H9 (cell line): ENCODE results near the gene NR1H4. TPM values are rescaled to one million over a fixed set of nuclear protein-coding genes. Genes with fewer than 3 reads are reported as not detected.

Source experiments
- DNase-seq: peaks from one replicate; pipeline ENCODE4 v3.0.0-alpha.2; 2017
- H2AFZ ChIP-seq: one replicate; pipeline ENCODE4 v1.6.1; 2013; ENCODE audit warnings: mild to moderate bottlenecking, low read length, control low read depth, moderate library complexity
- H2AK5ac ChIP-seq: 2 replicates; pipeline ENCODE4 v1.6.1; 2013; ENCODE audit warnings: low read length, control low read depth, mixed read lengths; ENCODE audit not compliant: insufficient read length
- H2BK120ac ChIP-seq: one replicate; pipeline ENCODE4 v1.6.1; 2013; ENCODE audit warnings: low read depth, mild to moderate bottlenecking, low read length, control low read depth, inconsistent platforms; ENCODE audit not compliant: poor library complexity, severe bottlenecking
- H2BK12ac ChIP-seq: 2 replicates; pipeline ENCODE4 v1.6.1; 2013; ENCODE audit warnings: low read length, control low read depth, mixed read lengths, low read depth; ENCODE audit not compliant: insufficient read length
- H2BK15ac ChIP-seq: 2 replicates; pipeline ENCODE4 v1.6.1; 2013; ENCODE audit warnings: low read depth, low read length, control low read depth
- H2BK20ac ChIP-seq: one replicate; pipeline ENCODE4 v1.6.1; 2013; ENCODE audit warnings: low read depth, mild to moderate bottlenecking, low read length, control low read depth, inconsistent platforms; ENCODE audit not compliant: poor library complexity, severe bottlenecking
- H2BK5ac ChIP-seq: 2 replicates; pipeline ENCODE4 v1.6.1; 2013; ENCODE audit warnings: low read length, control low read depth, mixed read lengths; ENCODE audit not compliant: insufficient read length
- H3K14ac ChIP-seq: 2 replicates; pipeline ENCODE4 v1.6.1; 2013; ENCODE audit warnings: low read length, control low read depth; ENCODE audit not compliant: insufficient read depth
- H3K18ac ChIP-seq: 2 replicates; pipeline ENCODE4 v1.6.1; 2013; ENCODE audit warnings: low read depth, mild to moderate bottlenecking, mixed read lengths, low read length, control low read depth; ENCODE audit not compliant: insufficient read length
- H3K23ac ChIP-seq: 2 replicates; pipeline ENCODE4 v1.6.1; 2013; ENCODE audit warnings: low read length, control low read depth, mixed read lengths, low read depth; ENCODE audit not compliant: insufficient read length
- H3K23me2 ChIP-seq: 2 replicates; pipeline ENCODE4 v1.6.1; 2013; ENCODE audit warnings: low read depth, mild to moderate bottlenecking, mixed read lengths, low read length, control low read depth; ENCODE audit not compliant: insufficient read length, poor library complexity, severe bottlenecking
- H3K27ac ChIP-seq: 2 replicates; pipeline ENCODE4 v1.5.1; 2013; ENCODE audit warnings: low read length, control low read depth, mixed read lengths, low read depth; ENCODE audit not compliant: insufficient read length
- H3K27me3 ChIP-seq: 2 replicates; pipeline ENCODE4 v1.6.1; 2013; ENCODE audit warnings: low read length, control low read depth, inconsistent platforms; ENCODE audit not compliant: insufficient read depth
- H3K4ac ChIP-seq: 2 replicates; pipeline ENCODE4 v1.6.1; 2013; ENCODE audit warnings: low read depth, mild to moderate bottlenecking, control low read depth, inconsistent platforms, low read length, moderate library complexity
- H3K4me1 ChIP-seq: 2 replicates; pipeline ENCODE4 v1.6.1; 2013; ENCODE audit warnings: low read length, control low read depth, inconsistent platforms; ENCODE audit not compliant: insufficient read depth
- H3K4me2 ChIP-seq: 2 replicates; pipeline ENCODE4 v1.6.1; 2013; ENCODE audit warnings: low read length, control low read depth, mixed read lengths; ENCODE audit not compliant: insufficient read length, insufficient read depth
- H3K56ac ChIP-seq: 2 replicates; pipeline ENCODE4 v1.6.1; 2013; ENCODE audit warnings: low read depth, mild to moderate bottlenecking, mixed read lengths, low read length, control low read depth; ENCODE audit not compliant: insufficient read length
- H3K79me1 ChIP-seq: 2 replicates; pipeline ENCODE4 v1.6.1; 2013; ENCODE audit warnings: low read depth, mild to moderate bottlenecking, moderate library complexity, low read length, control low read depth, inconsistent platforms; ENCODE audit not compliant: insufficient read depth, poor library complexity, severe bottlenecking
- H3K79me2 ChIP-seq: 2 replicates; pipeline ENCODE4 v1.6.1; 2013; ENCODE audit warnings: low read length, control low read depth, inconsistent platforms; ENCODE audit not compliant: insufficient read depth
- H3K9ac ChIP-seq: 2 replicates; pipeline ENCODE4 v1.6.1; 2013; ENCODE audit warnings: low read length, control low read depth, mixed read lengths; ENCODE audit not compliant: insufficient read length; ENCODE audit errors: extremely low read depth
- H3K9me3 ChIP-seq: one replicate; pipeline ENCODE4 v1.6.1; 2013; ENCODE audit warnings: low read depth, low read length, inconsistent platforms; ENCODE audit not compliant: control insufficient read depth
- H3T11ph ChIP-seq: one replicate; pipeline ENCODE4 v1.6.1; 2013; ENCODE audit warnings: mild to moderate bottlenecking, low read length, control low read depth, inconsistent platforms
- H4K20me1 ChIP-seq: one replicate; pipeline ENCODE4 v1.6.1; 2013; ENCODE audit not compliant: control insufficient read depth, insufficient read length, insufficient read depth
- H4K5ac ChIP-seq: 2 replicates; pipeline ENCODE4 v1.6.1; 2013; ENCODE audit warnings: low read depth, mild to moderate bottlenecking, mixed read lengths, low read length, control low read depth; ENCODE audit not compliant: insufficient read length
- H4K8ac ChIP-seq: replicated peaks from 2 replicates; pipeline ENCODE4 v1.6.1; 2013; ENCODE audit warnings: low read length, control low read depth, mixed read lengths, low read depth; ENCODE audit not compliant: insufficient read length
- H4K91ac ChIP-seq: 2 replicates; pipeline ENCODE4 v1.6.1; 2013; ENCODE audit warnings: low read depth, mild to moderate bottlenecking, moderate library complexity, mixed read lengths, low read length, control low read depth; ENCODE audit not compliant: insufficient read length
- H3K27ac Mint-ChIP-seq, 3 experiments: 2 replicates in 2 of 3; 3 replicates in 1 of 3; pipeline ENCODE4 v1.8.0; 2020 to 2021; ENCODE audit warnings: mixed read lengths in 3 of 3, mild to moderate bottlenecking in 1 of 3, moderate library complexity in 1 of 3
- H3K27me3 Mint-ChIP-seq: 2 replicates; pipeline ENCODE4 v1.8.0; 2021; ENCODE audit warnings: low read depth, mild to moderate bottlenecking, moderate library complexity, mixed read lengths
- H3K36me3 Mint-ChIP-seq, 3 experiments: 2 replicates in 2 of 3; 3 replicates in 1 of 3; pipeline ENCODE4 v1.8.0; 2020 to 2021; ENCODE audit warnings: low read depth in 3 of 3, mixed read lengths in 3 of 3; ENCODE audit not compliant: insufficient read depth in 1 of 3
- H3K4me1 Mint-ChIP-seq, 2 experiments: 2 replicates each; pipeline ENCODE4 v1.8.0; 2020; ENCODE audit warnings: mixed read lengths in 2 of 2
- H3K4me3 Mint-ChIP-seq, 2 experiments: 2 replicates in 1 of 2; 3 replicates in 1 of 2; pipeline ENCODE4 v1.8.0; 2020 to 2021; ENCODE audit warnings: mild to moderate bottlenecking in 2 of 2, mixed read lengths in 2 of 2, moderate library complexity in 1 of 2
- H3K9me3 Mint-ChIP-seq, 2 experiments: 2 replicates in 1 of 2; 3 replicates in 1 of 2; pipeline ENCODE4 v1.8.0; 2020; ENCODE audit warnings: mild to moderate bottlenecking in 2 of 2, mixed read lengths in 2 of 2, moderate library complexity in 1 of 2
- CTCF ChIP-seq: fragments of 200-600 bp; sonication (generic); conservative IDR thresholded peaks from 3 replicates; pipeline ENCODE4 v1.8.0; 2021; ENCODE audit warnings: antibody characterized with exemption, mild to moderate bottlenecking
- WGBS: extraction: QIAGEN DNeasy Blood & Tissue Kit; methylation state at CpG from one replicate; pipeline ENCODE4 v1.1.7; 2013; ENCODE audit warnings: missing lambda C conversion rate, low lambda C conversion rate, mixed read lengths; ENCODE audit not compliant: insufficient read length; ENCODE audit errors: extremely low coverage; 5-methylcytosine and 5-hydroxymethylcytosine counted together
- total RNA-seq: library from RNA; stranded (reverse); gene quantifications from 2 replicates; pipeline ENCODE4 v1.2.1, GENCODE V29; 2021

Gene NR1H4
- total RNA-seq, 1 experiment from 2014 or later: not detected

- Histone ChIP-seq H4K8ac (no peak within 1 kb of the TSS), H3K56ac (no peak within 1 kb of the TSS), H2BK5ac (no peak within 1 kb of the TSS), H3K79me1 (no peaks in the 10 kb centered on the region), H2AK5ac (no peak within 1 kb of the TSS), H2BK12ac (no peak within 1 kb of the TSS), H4K91ac (no peak within 1 kb of the TSS), H3K9ac (peak within 1 kb of the TSS; percentile 3), H3T11ph (no peak within 1 kb of the TSS), H4K5ac (no peak within 1 kb of the TSS), H3K27me3 (no peaks in the 10 kb centered on the region), H2AFZ (no peak within 1 kb of the TSS), H3K23me2 (peaks cover 10% of the 10 kb centered on the region), H3K4me1 (no peaks in the 10 kb centered on the region), H3K27ac (no peak within 1 kb of the TSS), H2BK20ac (no peak within 1 kb of the TSS), H3K9me3 (no peaks in the 10 kb centered on the region), H2BK15ac (no peak within 1 kb of the TSS), H3K4ac (no peak within 1 kb of the TSS), H3K14ac (no peak within 1 kb of the TSS), H2BK120ac (no peak within 1 kb of the TSS), H3K23ac (no peak within 1 kb of the TSS), H3K4me2 (peak within 1 kb of the TSS; percentile 79), H3K18ac (peak within 1 kb of the TSS; percentile 5), H3K79me2 (no peaks in the 10 kb centered on the region; the same call in 1 of the 2 replicates), H4K20me1 (no peaks in the 10 kb centered on the region)
- no peaks in the 10 kb centered on the region for H3K9me3 Mint-ChIP-seq
- peak; percentile 96 for DNase-seq
- TF ChIP-seq CTCF: no peak
- WGBS: no CpG with 5 or more reads among the region's 70 CpGs
- peak within 1 kb of the TSS; percentile 91 to 96 for H3K4me3 Mint-ChIP-seq
- peaks cover 10 to 14% of the 10 kb centered on the region in 2 experiments for H3K4me1 Mint-ChIP-seq
- peaks cover 22% of the 10 kb centered on the region for H3K27me3 Mint-ChIP-seq
- H3K27ac Mint-ChIP-seq: peak within 1 kb of the TSS; percentile 85 to 99 (median 97); a peak in 6 of 7 replicates
- H3K36me3 Mint-ChIP-seq: no peaks in the 10 kb centered on the region; a peak in 2 of 7 replicates
Measured at GRCh38 chr12:100573292-100574186, 99.9 kb downstream of the NR1H4 start, which contains the start of gene GAS2L3. TSS of gene GAS2L3 (plus strand) at chr12:100573684. CDS start at chr12:100594905, 21,221 bp downstream.
